ENCODE measurements around the gene SOX15.

Gene SOX15

DNA sequence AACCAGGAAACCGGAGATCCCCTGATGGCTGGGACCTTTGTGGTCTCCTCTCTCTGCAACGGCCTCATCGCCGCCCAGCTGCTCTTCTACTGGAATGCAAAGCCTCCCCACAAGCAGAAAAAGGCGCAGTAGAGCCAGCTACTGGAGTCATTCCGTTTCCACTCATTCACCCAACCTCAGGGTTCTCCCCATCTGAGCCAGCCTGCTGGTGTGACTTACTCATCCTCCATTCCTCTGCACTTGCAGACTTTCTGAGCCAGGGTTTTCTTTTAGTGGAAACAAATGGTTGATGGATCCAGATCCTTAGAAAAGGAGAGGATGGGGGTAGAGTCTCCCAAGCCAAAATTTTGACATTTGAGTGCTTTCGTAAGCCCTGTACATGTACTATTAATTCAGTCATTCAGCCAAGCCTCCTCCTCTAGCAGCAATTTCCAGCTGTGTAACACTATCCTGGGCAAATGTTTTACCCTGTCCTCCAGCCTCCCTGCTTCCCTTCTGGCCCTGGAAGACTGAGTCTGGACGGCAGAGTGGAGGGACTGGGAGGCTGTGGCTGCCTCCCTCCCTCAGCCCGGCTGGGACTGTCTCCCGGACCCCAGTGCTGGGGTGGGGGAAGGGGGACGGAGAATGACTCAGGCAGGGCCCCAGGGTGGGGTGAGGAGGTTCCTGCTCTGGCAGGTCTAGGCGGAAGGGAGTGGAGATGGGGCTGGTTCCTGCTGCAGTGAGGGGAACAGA is 2.3 kb downstream of the SOX15 start:
- H3K4me3 Mint-ChIP-seq = no peak overlapping the region
- H3K9me3 Mint-ChIP-seq = no peaks in the 10 kb centered on the region
- peaks cover 20% of the 10 kb centered on the region for H3K4me1 Mint-ChIP-seq
- no peaks in the 10 kb centered on the region for H3K27me3 Mint-ChIP-seq
- H3K36me3 Mint-ChIP-seq = peaks cover 7% of the 10 kb centered on the region
- H3K27ac Mint-ChIP-seq = peak overlapping the region; percentile 86

DNA sequence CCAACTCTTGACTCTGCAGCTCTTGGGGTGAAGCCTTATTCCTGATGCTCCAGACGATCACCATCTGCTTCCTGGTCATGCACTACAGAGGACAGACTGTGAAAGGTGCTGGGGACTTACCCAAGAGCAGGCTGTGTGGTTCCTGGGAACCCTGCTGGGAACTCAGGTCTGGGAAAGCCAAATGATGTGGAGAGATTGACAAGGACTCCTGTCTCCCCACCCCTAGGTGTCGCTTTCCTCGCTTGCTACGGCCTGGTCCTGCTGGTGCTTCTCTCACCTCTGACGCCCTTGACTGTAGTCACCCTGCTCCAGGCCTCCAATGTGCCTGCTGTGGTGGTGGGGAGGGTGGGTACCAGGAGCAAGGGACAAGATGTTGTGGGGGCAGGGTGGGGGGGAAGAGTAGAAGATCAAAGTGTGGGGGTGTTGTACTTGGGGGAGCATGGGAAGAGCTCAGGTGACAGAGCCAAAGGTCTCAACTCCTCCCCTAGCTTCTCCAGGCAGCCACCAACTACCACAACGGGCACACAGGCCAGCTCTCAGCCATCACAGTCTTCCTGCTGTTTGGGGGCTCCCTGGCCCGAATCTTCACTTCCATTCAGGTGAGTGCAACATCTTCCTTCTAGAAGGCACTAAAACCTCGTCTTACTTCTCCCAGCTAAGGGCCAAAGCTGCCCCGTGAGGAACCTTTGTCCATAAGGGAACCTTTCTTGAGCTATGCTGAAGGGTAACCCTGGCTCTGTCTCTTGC is 3.0 kb downstream of the SOX15 start:
- Mint-ChIP-seq H3K27me3 (no peaks in the 10 kb centered on the region), H3K4me3 (no peak overlapping the region), H3K9me3 (no peaks in the 10 kb centered on the region), H3K36me3 (peaks cover 9% of the 10 kb centered on the region), H3K27ac (peak overlapping the region; percentile 86), H3K4me1 (peaks cover 27% of the 10 kb centered on the region)

DNA sequence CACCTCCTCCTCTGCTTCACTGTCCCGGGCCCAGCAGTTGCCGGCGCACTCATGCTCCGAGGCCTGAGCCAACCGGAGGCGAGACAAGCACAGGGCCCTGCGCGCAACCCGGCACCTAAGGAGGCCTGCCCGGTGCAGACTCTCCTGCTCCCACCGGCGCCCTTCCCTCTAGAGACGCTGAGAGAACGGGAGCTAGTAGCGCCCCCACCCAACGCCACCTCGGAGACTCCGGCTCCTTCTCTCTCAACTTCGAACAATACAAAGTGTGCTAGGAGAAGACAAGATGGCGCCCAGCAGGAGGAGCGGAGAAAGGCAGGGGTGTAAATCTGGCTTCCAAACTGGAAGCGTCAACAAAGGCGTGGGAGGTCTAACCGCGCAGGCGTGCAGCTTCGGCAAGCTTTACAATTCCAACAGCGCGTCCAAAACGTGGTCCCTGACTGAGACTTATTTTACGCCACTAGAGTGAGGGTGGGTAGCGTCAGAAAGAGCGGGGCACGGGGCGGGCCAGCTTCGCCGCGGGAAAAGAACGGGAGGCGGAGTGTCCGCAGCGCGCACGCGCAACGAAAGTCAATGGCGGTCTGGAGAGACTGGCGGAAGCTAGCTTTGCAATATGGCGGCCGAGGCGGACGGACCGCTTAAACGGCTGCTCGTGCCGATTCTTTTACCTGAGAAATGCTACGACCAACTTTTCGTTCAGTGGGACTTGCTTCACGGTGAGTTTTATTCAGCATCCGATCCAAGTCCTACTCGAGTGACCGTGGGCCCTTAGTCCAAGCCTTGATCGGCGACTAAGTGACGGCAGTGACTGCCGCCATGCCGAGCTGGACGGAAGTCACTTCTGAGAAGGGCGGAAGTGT is 6.4 kb downstream of the SOX15 start, which contains the start of gene MPDU1:
Gene MPDU1 (plus strand): TSS at position 600 of the 857 bp plus-strand sequence. CDS start 11 bp downstream, at position 611.
- peaks cover 60% of the 10 kb centered on the region for H3K4me1 Mint-ChIP-seq

GRCh38 chr17:7582396-7583252 is 7.3 kb downstream of the SOX15 start:
- H3K27me3 Mint-ChIP-seq = no peaks in the 10 kb centered on the region
- peaks cover 68% of the 10 kb centered on the region for H3K4me1 Mint-ChIP-seq
- peaks cover 15% of the 10 kb centered on the region for H3K36me3 Mint-ChIP-seq
- no peaks in the 10 kb centered on the region for H3K9me3 Mint-ChIP-seq
- peak overlapping the region; percentile 100 for H3K27ac Mint-ChIP-seq
- peak overlapping the region; percentile 54 for H3K4me3 Mint-ChIP-seq

More for the DNA sequence above, 6.4 kb downstream of the SOX15 start, which contains the start of gene MPDU1:
- H3K9me3 Mint-ChIP-seq = no peaks in the 10 kb centered on the region
- H3K27me3 Mint-ChIP-seq = no peaks in the 10 kb centered on the region
- H3K36me3 Mint-ChIP-seq = peaks cover 8% of the 10 kb centered on the region
- peak within 1 kb of the TSS; percentile 100 for H3K27ac Mint-ChIP-seq
- peak within 1 kb of the TSS; percentile 97 for H3K4me3 Mint-ChIP-seq

DNA sequence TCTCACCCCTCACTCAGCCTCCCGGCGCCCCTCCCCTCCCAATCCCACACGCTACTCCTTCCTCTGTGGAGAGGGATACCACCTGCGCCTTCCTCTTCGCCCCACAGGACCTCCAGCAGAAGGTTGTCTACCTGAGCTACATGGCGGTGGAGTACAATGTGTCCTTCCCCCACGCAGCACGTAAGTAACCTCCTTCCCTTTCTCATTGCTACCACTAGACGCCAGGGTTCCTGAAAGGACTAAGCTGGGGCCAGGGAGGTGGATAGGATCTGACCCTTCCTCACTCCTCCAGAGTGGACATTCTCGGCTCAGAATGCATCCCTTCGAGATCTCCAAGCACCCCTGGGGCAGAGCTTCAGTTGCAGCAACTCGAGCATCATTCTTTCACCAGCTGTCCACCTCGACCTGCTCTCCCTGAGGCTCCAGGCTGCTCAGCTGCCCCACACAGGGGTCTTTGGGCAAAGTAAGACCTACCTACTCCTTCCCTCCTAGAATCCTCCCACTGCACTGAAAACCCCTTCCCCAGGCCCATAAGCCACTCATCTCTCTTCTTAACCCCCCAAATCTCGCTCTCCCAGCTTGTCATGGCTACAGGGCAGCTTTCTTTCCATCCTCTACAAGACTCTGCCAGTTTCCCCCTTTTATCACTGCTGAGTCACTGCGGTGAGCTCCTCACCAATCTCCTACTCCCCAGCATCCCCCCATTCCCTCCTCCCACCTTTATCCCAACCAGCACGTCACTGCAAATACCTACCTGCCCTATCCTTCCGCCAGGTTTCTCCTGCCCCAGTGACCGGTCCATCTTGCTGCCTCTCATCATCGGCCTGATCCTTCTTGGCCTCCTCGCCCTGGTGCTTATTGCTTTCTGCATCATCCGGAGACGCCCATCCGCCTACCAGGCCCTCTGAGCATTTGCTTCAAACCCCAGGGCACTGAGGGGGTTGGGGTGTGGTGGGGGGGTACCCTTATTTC is 9.0 kb downstream of the SOX15 start:
- Mint-ChIP-seq H3K27me3 (no peaks in the 10 kb centered on the region), H3K36me3 (peaks cover 23% of the 10 kb centered on the region), H3K4me1 (peaks cover 83% of the 10 kb centered on the region), H3K4me3 (peak overlapping the region; percentile 9), H3K27ac (peak overlapping the region; percentile 32), H3K9me3 (no peaks in the 10 kb centered on the region)

GRCh38 chr17:7579834-7580603 is 9.9 kb downstream of the SOX15 start:
- Mint-ChIP-seq H3K9me3 (no peaks in the 10 kb centered on the region), H3K27ac (peak overlapping the region; percentile 95), H3K4me3 (peak overlapping the region; percentile 81), H3K36me3 (peaks cover 24% of the 10 kb centered on the region), H3K27me3 (no peaks in the 10 kb centered on the region), H3K4me1 (peaks cover 82% of the 10 kb centered on the region)

GRCh38 chr17:7579001-7579833 is 10.7 kb downstream of the SOX15 start, which contains the start of gene CD68:
Gene CD68, plus strand, starts transcription at chr17:7579638. Its CDS starts 40 bp downstream, at chr17:7579678.
- H3K27me3 Mint-ChIP-seq = no peaks in the 10 kb centered on the region
- peak within 1 kb of the TSS; percentile 81 for H3K4me3 Mint-ChIP-seq
- peak within 1 kb of the TSS; percentile 95 for H3K27ac Mint-ChIP-seq
- peaks cover 80% of the 10 kb centered on the region for H3K4me1 Mint-ChIP-seq
- no peaks in the 10 kb centered on the region for H3K9me3 Mint-ChIP-seq
- H3K36me3 Mint-ChIP-seq = peaks cover 30% of the 10 kb centered on the region

- Mint-ChIP-seq H3K4me1 (peaks cover 74% of the 10 kb centered on the region), H3K4me3 (peak overlapping the region; percentile 98), H3K27me3 (no peaks in the 10 kb centered on the region), H3K27ac (peak overlapping the region; percentile 100), H3K9me3 (no peaks in the 10 kb centered on the region), H3K36me3 (peaks cover 36% of the 10 kb centered on the region)
These were observed 12.3 kb downstream of the SOX15 start for GRCh38 chr17:7577327-7578199.

GRCh38 chr17:7576432-7576937 is 13.4 kb downstream of the SOX15 start:
- Mint-ChIP-seq H3K9me3 (no peaks in the 10 kb centered on the region), H3K4me1 (peaks cover 74% of the 10 kb centered on the region), H3K27me3 (no peaks in the 10 kb centered on the region), H3K4me3 (peak overlapping the region; percentile 98), H3K27ac (peak overlapping the region; percentile 100), H3K36me3 (peaks cover 37% of the 10 kb centered on the region)

DNA sequence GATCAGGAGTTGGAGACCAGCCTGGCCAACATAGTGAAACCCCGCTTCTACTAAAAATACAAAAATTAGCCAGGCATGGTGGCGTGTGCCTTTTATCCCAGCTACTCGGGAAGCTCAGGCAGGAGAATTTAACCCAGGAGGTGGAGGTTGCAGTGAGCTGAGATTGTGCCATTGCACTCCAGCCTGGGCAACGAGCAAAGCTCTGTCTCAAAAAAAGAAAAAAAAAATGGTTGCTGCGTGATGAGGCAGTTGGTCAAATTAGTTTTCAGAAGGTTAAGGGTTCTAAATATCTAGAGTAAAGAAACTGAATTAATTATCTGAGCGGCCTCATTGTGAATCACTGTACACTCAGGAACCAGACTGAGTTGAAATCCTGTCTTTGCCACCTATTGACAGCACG is 13.9 kb downstream of the SOX15 start:
- Mint-ChIP-seq H3K27me3 (no peaks in the 10 kb centered on the region), H3K36me3 (peaks cover 40% of the 10 kb centered on the region), H3K4me1 (peaks cover 74% of the 10 kb centered on the region), H3K4me3 (peak overlapping the region; percentile 98), H3K9me3 (no peaks in the 10 kb centered on the region), H3K27ac (peak overlapping the region; percentile 100)

DNA sequence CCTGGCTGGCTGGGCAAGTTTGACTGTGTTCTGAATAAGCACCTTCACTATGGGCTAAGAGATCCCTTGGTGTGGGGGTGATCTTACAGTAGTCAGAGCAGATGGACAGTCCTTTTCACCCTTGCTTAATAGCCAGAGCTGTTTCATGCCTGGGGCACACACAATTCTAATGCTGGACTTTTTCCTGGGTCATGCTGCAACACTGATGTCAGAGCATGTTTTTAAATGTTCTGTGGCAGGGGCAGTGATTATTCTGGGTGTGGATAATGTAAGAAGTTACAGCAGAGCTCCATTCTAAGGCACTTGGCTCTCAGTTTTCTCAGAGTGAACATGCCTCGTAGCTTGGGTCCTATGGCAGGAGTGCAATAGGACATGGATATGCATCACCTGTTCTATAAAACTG is 14.4 kb downstream of the SOX15 start:
- Mint-ChIP-seq H3K9me3 (no peaks in the 10 kb centered on the region), H3K36me3 (peaks cover 40% of the 10 kb centered on the region), H3K4me3 (peak overlapping the region; percentile 98), H3K27ac (peak overlapping the region; percentile 100), H3K4me1 (peaks cover 69% of the 10 kb centered on the region), H3K27me3 (no peaks in the 10 kb centered on the region)

Measured in activated naive CD4-positive, alpha-beta T cell treated with anti-CD3 and anti-CD28 coated beads, Interleukin-2, amount 50 U/mL, for 24 hours (primary cell).